OCI-LY3 (cell line): Measurements from ENCODE around the gene FAM3C.
"Not testable (repeated sequence)": the region's sequence is repeated elsewhere in the genome, so short reads cannot be mapped to it uniquely, and the experiment has no call there.

Source experiments
- H2AFZ ChIP-seq: fragments of 200-600, 300-600 bp; shearing (Covaris generic); 2 replicates; pipeline ENCODE4 v1.6.0; 2014; ENCODE audit warnings: antibody characterized with exemption, low read depth, low read length
- H3K27ac ChIP-seq: fragments of 200-600, 300-600 bp; sonication (generic); 2 replicates; pipeline ENCODE4 v1.5.1; 2014; ENCODE audit warnings: mild to moderate bottlenecking, low read length, moderate library complexity, mixed read lengths
- H3K27me3 ChIP-seq: fragments of 200-600, 300-600 bp; sonication (generic); 2 replicates; pipeline ENCODE4 v1.6.1; 2014; ENCODE audit warnings: low read depth, low read length, mixed read lengths
- H3K36me3 ChIP-seq: fragments of 200-600, 300-600 bp; sonication (generic); replicated peaks from 2 replicates; pipeline ENCODE3; 2014; ENCODE audit warnings: low read depth, low read length, mixed read lengths
- H3K4me1 ChIP-seq: fragments of 300-600, 200-600 bp; sonication (generic); 2 replicates; pipeline ENCODE4 v1.6.1; 2014; ENCODE audit warnings: low read length, mixed read lengths
- H3K4me2 ChIP-seq: fragments of 200-600, 300-600 bp; sonication (generic); 2 replicates; pipeline ENCODE4 v1.6.1; 2014; ENCODE audit warnings: low read length, mixed read lengths
- H3K4me3 ChIP-seq: fragments of 300-600, 200-600 bp; sonication (generic); 2 replicates; pipeline ENCODE4 v1.5.1; 2014; ENCODE audit warnings: antibody characterized with exemption, mild to moderate bottlenecking, low read length, moderate library complexity
- H3K79me2 ChIP-seq: fragments of 300-600, 200-600 bp; shearing (Covaris generic); 2 replicates; pipeline ENCODE4 v1.6.1; 2014; ENCODE audit warnings: mild to moderate bottlenecking, low read length, mixed read lengths
- H3K9ac ChIP-seq: fragments of 300-600, 200-600 bp; shearing (Covaris generic); 2 replicates; pipeline ENCODE4 v1.6.0; 2014; ENCODE audit warnings: mild to moderate bottlenecking, low read length, moderate library complexity
- H3K9me3 ChIP-seq: fragments of 200-600, 300-600 bp; shearing (Covaris generic); 2 replicates; pipeline ENCODE4 v1.6.1; 2014; ENCODE audit warnings: low read length, mixed read lengths; ENCODE audit not compliant: insufficient read depth
- H4K20me1 ChIP-seq: fragments of 200-600, 300-600 bp; sonication (generic); 2 replicates; pipeline ENCODE4 v1.6.1; 2016; ENCODE audit warnings: low read length, mixed read lengths; ENCODE audit not compliant: insufficient read depth
- CTCF ChIP-seq: fragments of 200-600, 300-600 bp; sonication (generic); IDR thresholded peaks from 2 replicates; pipeline ENCODE4 v1.5.1; 2014; ENCODE audit warnings: antibody characterized with exemption, low read length, low read depth
- EZH2phosphoT487 ChIP-seq: fragments of 200-600 bp; shearing (Covaris generic); IDR thresholded peaks from 2 replicates; pipeline ENCODE4 v1.6.1; 2018; ENCODE audit warnings: antibody characterized with exemption, mixed run types, low read depth

FAM3C gene

GRCh38 chr7:121428855-121429489 lies 32.9 kb upstream of the FAM3C start:
- Histone ChIP-seq H3K4me1 (no peaks in the 10 kb centered on the region), H3K9me3 (no peaks in the 10 kb centered on the region), H3K4me2 (no peak overlapping the region), H4K20me1 (no peaks in the 10 kb centered on the region), H2AFZ (no peak overlapping the region), H3K79me2 (no peaks in the 10 kb centered on the region), H3K27ac (no peak overlapping the region), H3K36me3 (no peaks in the 10 kb centered on the region), H3K27me3 (no peaks in the 10 kb centered on the region), H3K4me3 (no peak overlapping the region), H3K9ac (no peak overlapping the region)
- TF ChIP-seq EZH2phosphoT487 (no peak), CTCF (no peak)

- H2AFZ ChIP-seq, H3K27ac ChIP-seq, H4K20me1 ChIP-seq, H3K9ac ChIP-seq, H3K79me2 ChIP-seq, H3K4me1 ChIP-seq, H3K4me2 ChIP-seq, H3K9me3 ChIP-seq, H3K27me3 ChIP-seq, H3K4me3 ChIP-seq, H3K36me3 ChIP-seq: not testable (repeated sequence)
Observed at GRCh38 chr7:121421743-121422142, 25.6 kb upstream of the FAM3C start.

GRCh38 chr7:121420976-121421375 lies 24.9 kb upstream of the FAM3C start:
- H4K20me1 ChIP-seq = no peaks in the 10 kb centered on the region
- no peak overlapping the region for H3K4me3 ChIP-seq
- no peaks in the 10 kb centered on the region for H3K27me3 ChIP-seq
- H3K4me2 ChIP-seq = no peak overlapping the region
- no peak overlapping the region for H3K27ac ChIP-seq
- no peaks in the 10 kb centered on the region for H3K9me3 ChIP-seq
- H3K4me1 ChIP-seq = no peaks in the 10 kb centered on the region
- H3K9ac ChIP-seq = no peak overlapping the region
- no peak overlapping the region for H2AFZ ChIP-seq
- H3K79me2 ChIP-seq = no peaks in the 10 kb centered on the region
- H3K36me3 ChIP-seq = no peaks in the 10 kb centered on the region
- TF ChIP-seq EZH2phosphoT487 (no peak), CTCF (no peak)

GRCh38 chr7:121419201-121420148 lies 23.4 kb upstream of the FAM3C start:
- H3K4me1 ChIP-seq = no peaks in the 10 kb centered on the region
- no peaks in the 10 kb centered on the region for H3K36me3 ChIP-seq
- TF ChIP-seq EZH2phosphoT487 (no peak), CTCF (no peak)
- no peaks in the 10 kb centered on the region for H3K9me3 ChIP-seq
- H3K79me2 ChIP-seq = no peaks in the 10 kb centered on the region
- H3K27ac ChIP-seq = no peak overlapping the region
- no peak overlapping the region for H3K4me3 ChIP-seq
- H4K20me1 ChIP-seq = no peaks in the 10 kb centered on the region
- no peak overlapping the region for H3K9ac ChIP-seq
- no peaks in the 10 kb centered on the region for H3K27me3 ChIP-seq
- no peak overlapping the region for H2AFZ ChIP-seq
- H3K4me2 ChIP-seq = no peak overlapping the region
